GM19463 (cell line): Measurements from ENCODE around the gene RSPRY1.

ENCODE experiments used
- ATAC-seq: cut with Tn5 transposase; IDR thresholded peaks from one replicate; pipeline ENCODE4 v1.9.1; 2021; ENCODE audit warnings: mild to moderate bottlenecking, moderate library complexity; ENCODE audit not compliant: unreplicated experiment

RSPRY1 gene

GRCh38 chr16:57185945-57186871 lies at the start of gene RSPRY1, which contains the start of gene PSME3IP1:
TSS of gene RSPRY1 (plus strand) at chr16:57186329. CDS start at chr16:57204659, 18,330 bp downstream.
TSS of gene PSME3IP1 (minus strand) at chr16:57186039. CDS start at chr16:57173854, 12,185 bp downstream.
- peak; percentile 90 for ATAC-seq

- ATAC-seq = no peak
These were observed 49.1 kb upstream of the RSPRY1 start for GRCh38 chr16:57137043-57137442.

DNA sequence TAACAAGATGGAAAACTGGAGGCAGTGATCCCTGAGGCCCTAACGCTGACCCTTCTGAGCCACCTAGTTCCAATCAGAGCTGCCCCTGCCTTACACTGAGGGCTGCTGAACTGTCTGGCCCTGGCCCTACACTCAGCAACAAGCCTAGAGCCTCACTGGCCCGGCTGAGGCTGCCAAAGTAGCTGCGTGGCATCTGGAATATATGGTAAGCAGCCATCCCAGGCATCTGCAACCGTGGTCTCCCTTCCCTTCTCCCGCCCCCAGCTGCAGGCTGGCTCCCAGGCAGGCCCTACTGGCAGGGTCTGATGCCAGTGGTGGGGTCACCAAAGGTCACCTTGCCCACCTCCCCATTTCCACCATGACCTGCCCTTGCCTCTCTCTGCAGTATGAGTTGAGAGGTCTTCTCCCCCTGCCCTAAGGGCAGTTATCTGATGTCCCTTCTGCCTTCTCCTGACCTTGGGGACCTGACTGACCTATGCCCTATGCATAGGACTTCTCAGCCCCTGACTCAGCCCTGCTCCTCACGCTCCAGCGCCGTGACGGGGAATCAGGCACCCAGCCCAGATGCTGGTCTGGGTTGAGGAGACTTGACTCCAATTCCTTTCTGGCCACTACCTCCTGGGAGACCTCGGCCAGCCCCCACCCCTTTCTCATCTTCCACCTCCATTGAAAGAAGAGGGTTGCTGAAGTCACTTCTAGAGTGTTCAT lies 48.4 kb upstream of the RSPRY1 start:
- no peak for ATAC-seq

GRCh38 chr16:57138281-57138935 lies 47.7 kb upstream of the RSPRY1 start:
- ATAC-seq = no peak

DNA sequence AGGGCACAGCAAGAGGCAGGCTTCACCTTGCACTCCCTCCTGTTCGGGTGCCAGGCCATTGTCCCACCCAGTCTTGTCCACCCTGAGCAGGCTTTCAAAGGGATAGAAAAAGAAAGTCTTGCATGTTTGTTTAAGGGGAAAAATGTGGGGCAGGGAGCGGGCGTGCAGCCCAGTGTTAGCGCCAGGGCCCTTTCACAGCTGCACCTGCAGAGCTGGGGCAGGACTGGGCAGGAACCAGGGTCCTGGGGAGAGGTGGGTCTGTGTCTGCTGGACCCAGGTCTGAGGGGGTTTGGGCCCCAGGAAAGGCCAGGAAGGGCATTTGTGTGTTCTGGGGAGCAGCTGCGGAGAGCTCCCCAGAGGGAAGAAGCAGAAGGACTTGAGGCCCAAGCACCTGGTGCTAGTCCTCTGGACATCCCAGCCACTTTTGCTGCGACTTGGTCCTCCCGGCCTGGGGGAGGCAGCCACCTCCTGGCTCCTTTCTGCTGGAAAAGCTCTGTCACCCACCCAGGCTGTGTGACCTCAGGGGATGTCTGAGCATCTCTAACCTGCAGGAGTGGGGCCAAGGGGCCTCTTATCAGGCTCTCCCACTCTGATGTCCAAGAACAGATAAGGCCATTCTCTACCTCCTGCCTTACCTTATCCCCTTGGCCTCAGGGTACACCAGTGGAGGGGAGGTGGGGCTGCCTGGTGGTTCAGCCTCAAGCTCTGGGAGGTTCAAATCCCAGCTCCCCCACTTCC lies 45.0 kb upstream of the RSPRY1 start:
- ATAC-seq = no peak

DNA sequence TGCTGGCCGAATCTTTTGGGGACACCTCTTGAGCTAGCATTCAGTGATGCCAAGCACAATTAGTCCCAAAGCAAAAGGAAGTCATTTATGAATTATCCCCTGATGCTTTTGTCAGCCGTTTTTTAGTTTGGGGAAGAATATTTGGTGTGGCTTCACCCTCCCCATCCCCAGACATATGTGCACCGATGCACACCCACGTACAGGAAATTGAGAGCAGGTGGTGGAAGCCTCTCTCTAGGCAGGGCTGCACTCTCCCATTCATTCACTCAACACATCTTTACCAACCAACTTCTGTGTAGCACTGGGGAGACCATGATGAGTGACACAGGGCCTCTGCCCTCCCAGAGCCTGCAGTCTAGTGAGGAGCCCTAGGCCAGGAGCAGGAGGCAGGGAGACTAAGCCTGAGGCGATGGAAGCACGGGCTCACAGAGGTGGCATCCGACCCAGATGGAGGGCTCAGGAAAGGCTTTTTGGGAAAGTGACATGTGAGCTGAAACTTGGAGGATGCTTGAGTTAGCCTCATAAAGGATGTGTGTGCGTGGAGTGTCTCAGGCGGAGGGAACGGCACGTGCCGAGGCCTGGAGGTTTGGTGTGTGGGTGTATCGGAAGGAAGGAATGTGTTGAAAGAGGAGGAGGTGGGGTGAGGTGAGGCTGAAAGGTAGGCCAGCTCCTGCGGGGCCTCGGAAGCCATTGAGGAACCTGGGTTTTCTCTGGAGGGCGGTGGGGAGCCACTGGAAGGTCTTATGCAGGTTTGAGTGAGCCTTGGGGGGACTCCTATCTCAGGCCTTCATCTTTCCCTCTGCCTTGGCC lies 44.1 kb upstream of the RSPRY1 start:
- ATAC-seq = peak; percentile 75

DNA sequence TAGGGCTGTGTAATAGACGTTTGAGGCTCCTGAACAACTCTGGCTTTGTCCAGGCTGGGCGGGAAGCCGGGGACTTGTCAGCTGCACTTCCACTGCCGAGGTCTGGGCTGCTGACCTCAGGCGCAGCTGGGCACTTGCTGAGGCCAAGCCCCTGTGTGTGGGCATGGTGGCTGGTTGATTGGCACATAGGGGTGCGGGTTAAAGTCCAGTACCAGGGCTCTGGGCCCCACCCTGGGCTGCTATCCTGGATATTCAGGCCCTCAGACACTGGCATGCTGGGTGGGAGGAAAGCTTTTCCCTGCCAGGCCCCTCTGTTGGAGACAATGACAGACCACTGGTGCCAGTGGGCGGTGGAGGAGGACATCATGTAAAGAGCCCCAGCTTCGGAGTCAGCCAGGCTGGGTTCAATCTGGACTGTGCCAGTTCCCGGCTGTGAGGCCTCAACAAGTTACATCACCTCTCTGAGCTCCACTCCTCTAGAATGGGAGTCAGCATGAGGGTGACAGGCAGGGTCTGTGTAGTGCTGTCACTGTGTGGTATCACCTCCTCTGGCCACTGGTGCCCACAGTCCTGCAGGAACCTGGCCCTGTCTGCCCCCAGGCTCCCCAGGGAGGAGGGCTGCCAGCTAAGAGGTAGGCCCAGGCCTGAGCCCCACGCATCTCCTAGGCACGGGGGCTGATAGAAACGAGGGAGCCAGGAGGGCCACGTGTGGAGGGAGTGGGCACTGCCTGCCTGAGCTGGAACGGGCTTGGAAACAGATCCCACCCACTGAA lies 42.8 kb upstream of the RSPRY1 start:
- no peak for ATAC-seq

- ATAC-seq = no peak
These were observed 42.1 kb upstream of the RSPRY1 start for GRCh38 chr16:57144027-57144426.

DNA sequence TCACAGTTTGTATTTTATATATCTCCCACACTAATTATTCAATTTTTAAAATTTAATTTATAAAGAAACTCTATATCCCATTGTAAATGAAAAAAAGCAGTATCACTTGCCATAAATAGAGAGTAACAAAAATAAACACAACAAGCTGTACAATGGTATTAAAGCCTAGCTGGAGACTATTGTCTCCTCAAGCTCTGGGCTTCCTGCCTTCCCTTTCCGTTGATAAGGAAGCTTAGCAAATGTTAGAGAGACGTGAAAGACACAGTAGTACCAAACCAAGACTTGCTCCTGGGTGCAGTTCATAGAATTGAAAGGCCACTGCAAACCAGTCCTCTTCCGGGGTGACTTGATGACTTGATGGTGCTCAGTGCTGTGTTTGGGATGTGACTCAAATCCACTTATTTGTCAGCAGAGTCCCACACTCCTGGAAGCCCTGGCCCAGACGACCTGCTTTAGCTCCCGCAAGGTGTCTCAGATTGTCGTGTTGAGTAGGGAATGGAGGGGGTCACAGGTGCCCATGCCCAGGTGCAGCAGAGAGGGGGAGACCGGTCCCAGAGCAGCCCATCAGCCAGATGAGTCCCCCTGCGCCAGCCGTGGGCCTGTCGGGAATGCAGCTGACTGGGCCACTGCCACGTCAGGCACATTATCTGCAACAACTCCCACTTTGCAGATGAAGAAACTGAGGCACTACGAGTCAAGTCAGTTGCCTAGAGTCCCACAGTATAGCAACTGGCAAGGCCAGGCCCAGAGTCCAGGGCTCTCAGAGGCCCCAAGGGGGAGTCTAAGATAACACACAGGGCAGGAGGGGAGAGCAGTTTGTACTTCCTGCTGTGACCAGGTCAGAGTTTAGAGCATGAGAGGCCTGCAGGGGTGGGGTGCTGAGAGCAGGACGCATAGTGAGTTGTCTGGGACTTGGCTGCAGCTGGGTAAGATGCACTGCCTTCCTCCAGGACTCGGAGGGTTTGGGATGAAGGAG lies 40.8 kb upstream of the RSPRY1 start:
- no peak for ATAC-seq

GRCh38 chr16:57146040-57146647 lies 40.0 kb upstream of the RSPRY1 start:
- ATAC-seq = no peak

GRCh38 chr16:57146735-57147134 lies 39.4 kb upstream of the RSPRY1 start:
- no peak for ATAC-seq

- ATAC-seq = no peak
These were observed 38.5 kb upstream of the RSPRY1 start for GRCh38 chr16:57147381-57148221.

DNA sequence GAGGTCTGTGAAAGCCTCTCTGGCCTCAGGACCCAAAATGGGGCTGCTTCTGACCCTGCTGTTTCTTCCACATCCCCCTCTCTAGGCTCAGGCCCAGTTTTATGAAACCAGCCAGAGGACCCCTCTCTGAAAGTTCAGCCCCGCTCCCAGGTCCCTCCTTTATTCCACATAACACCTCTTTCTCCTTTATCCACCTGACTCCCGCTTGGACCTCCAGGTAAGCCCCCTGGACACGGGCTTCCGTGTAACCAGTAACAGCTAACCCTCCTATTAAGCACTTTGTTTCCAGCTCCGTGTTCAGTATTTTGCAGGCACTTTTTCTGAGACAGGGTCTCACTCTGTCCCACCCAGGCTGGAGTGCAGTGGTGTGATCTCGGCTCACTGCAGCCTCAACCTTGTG lies 37.6 kb upstream of the RSPRY1 start:
- ATAC-seq = no peak

- no peak for ATAC-seq
These were observed 36.7 kb upstream of the RSPRY1 start for GRCh38 chr16:57149391-57149790.

GRCh38 chr16:57150682-57151330 lies 35.3 kb upstream of the RSPRY1 start:
- no peak for ATAC-seq

- no peak for ATAC-seq
These were observed 34.8 kb upstream of the RSPRY1 start for GRCh38 chr16:57151369-57151768.
